GM12801 (cell line): ENCODE data around the gene BTRC.

Source experiments
- TF ChIP-seq, protein P1 (sequence below): IDR thresholded peaks from one replicate; pipeline ENCODE4 v1.5.1; 2011; ENCODE audit warnings: control low read depth; ENCODE audit not compliant: insufficient read length; ENCODE audit errors: extremely low read depth

The BTRC gene

DNA sequence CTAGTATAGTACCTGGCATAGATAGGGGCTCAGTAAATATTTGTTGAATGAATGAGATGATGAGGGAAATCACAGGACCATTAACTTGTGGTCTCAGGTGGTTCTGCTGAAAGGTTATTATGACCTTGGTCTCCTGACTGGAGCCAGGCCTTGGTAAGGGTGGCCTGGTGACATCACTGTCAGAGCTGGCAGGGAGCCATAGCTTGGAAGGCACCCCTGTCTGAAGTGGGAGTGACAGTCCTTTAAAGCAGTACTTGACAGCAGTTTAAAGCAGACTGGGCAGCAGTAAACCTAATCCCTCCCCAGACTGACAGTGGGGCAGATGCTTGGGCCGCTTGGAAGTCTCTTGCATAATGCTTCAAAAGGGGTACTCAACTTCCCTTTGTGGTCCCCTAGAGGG, 247.6 kb downstream of the BTRC start:
- TF ChIP-seq, protein P1, sequence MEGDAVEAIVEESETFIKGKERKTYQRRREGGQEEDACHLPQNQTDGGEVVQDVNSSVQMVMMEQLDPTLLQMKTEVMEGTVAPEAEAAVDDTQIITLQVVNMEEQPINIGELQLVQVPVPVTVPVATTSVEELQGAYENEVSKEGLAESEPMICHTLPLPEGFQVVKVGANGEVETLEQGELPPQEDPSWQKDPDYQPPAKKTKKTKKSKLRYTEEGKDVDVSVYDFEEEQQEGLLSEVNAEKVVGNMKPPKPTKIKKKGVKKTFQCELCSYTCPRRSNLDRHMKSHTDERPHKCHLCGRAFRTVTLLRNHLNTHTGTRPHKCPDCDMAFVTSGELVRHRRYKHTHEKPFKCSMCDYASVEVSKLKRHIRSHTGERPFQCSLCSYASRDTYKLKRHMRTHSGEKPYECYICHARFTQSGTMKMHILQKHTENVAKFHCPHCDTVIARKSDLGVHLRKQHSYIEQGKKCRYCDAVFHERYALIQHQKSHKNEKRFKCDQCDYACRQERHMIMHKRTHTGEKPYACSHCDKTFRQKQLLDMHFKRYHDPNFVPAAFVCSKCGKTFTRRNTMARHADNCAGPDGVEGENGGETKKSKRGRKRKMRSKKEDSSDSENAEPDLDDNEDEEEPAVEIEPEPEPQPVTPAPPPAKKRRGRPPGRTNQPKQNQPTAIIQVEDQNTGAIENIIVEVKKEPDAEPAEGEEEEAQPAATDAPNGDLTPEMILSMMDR = no peak

DNA sequence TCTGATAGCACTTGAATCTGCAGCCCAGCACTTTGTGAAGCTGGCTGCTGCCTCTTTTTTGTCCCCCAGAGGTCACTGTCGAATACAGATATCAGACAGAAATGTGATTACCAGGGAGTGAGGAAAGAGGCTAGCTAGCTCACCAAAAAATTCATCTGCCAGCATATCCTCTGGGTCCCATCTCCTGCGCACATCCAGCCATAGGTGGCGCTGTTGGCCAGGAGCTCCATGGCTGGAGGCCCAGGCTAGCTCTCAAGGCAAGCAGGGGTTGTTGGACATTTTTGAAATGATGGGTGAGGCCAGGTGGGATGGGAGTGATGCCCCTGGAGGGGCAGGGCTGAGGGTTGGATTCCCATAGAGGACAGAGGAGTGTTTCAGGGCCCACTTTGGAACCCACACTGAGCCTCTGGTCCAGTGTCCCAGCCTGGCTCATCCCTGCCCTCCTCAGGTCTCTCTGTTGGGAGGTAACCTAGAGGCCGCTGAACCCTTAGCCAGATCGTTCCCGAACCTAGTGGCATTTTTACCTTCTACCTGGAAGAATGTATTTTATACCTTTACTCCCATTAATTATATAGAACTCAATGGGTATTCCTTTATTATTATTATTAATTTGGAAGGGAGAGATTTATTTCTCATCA, 248.9 kb downstream of the BTRC start:
- TF ChIP-seq, protein P1 = peak; percentile 91
